MM.1S (cell line): ENCODE measurements around the gene PRG3.

ENCODE experiments used
- DNase-seq: peaks from one replicate; pipeline ENCODE4 v3.0.0-alpha.2; 2015
- H2AFZ ChIP-seq: fragments of 300-600 bp; sonication (generic); 2 replicates; pipeline ENCODE4 v1.6.0; 2016; ENCODE audit warnings: antibody characterized with exemption, low read length
- H3F3A ChIP-seq: fragments of 300-600 bp; sonication (generic); 2 replicates; pipeline ENCODE4 v1.6.1; 2016; ENCODE audit warnings: mild to moderate bottlenecking, antibody characterized with exemption, low read length, moderate library complexity, mixed read lengths; ENCODE audit not compliant: insufficient read depth
- H3K27ac ChIP-seq: fragments of 300-600 bp; sonication (generic); 2 replicates; pipeline ENCODE4 v1.5.1; 2016; ENCODE audit warnings: mild to moderate bottlenecking, low read length
- H3K27me3 ChIP-seq: fragments of 300-600 bp; sonication (generic); replicated peaks from 2 replicates; pipeline ENCODE4 v1.6.0; 2016; ENCODE audit warnings: low read length; ENCODE audit not compliant: insufficient read depth
- H3K36me3 ChIP-seq: fragments of 300-600 bp; sonication (generic); replicated peaks from 2 replicates; pipeline ENCODE4 v1.6.1; 2016; ENCODE audit warnings: mild to moderate bottlenecking, low read length, mixed read lengths; ENCODE audit not compliant: insufficient read depth
- H3K4me1 ChIP-seq: fragments of 300-600 bp; sonication (generic); 2 replicates; pipeline ENCODE4 v1.6.1; 2016; ENCODE audit warnings: low read length, mixed read lengths
- H3K4me2 ChIP-seq: fragments of 300-600 bp; sonication (generic); 2 replicates; pipeline ENCODE4 v1.6.0; 2016; ENCODE audit warnings: low read depth, low read length
- H3K4me3 ChIP-seq: fragments of 300-600 bp; sonication (generic); 2 replicates; pipeline ENCODE4 v1.5.1; 2016; ENCODE audit warnings: low read length, mixed read lengths
- H3K79me2 ChIP-seq: fragments of 300-600 bp; sonication (generic); 2 replicates; pipeline ENCODE4 v1.6.1; 2016; ENCODE audit warnings: mixed run types, low read length, mixed read lengths
- H3K9ac ChIP-seq: fragments of 300-600 bp; sonication (generic); 2 replicates; pipeline ENCODE4 v1.6.1; 2016; ENCODE audit warnings: low read length, mixed read lengths
- H3K9me2 ChIP-seq: fragments of 300-600 bp; sonication (generic); replicated peaks from 2 replicates; pipeline ENCODE4 v1.6.1; 2016; ENCODE audit warnings: mild to moderate bottlenecking, low read length, mixed read lengths; ENCODE audit not compliant: insufficient read depth
- H3K9me3 ChIP-seq: fragments of 300-600 bp; sonication (generic); replicated peaks from 2 replicates; pipeline ENCODE4 v1.6.1; 2016; ENCODE audit warnings: mild to moderate bottlenecking, low read length, mixed read lengths; ENCODE audit not compliant: insufficient read depth
- H4K20me1 ChIP-seq: fragments of 300-600 bp; sonication (generic); 2 replicates; pipeline ENCODE4 v1.6.1; 2016; ENCODE audit warnings: mild to moderate bottlenecking, low read length, moderate library complexity, mixed read lengths; ENCODE audit not compliant: insufficient read depth
- CTCF ChIP-seq: fragments of 300-600 bp; sonication (generic); IDR thresholded peaks from 2 replicates; pipeline ENCODE4 v1.5.1; 2016; ENCODE audit warnings: antibody characterized with exemption, low read length, mixed read lengths
- EZH2 ChIP-seq: fragments of 300-600 bp; sonication (generic); optimal IDR thresholded peaks from 2 replicates; pipeline ENCODE3; 2017; ENCODE audit warnings: low read depth, mild to moderate bottlenecking, antibody characterized with exemption, low read length, mixed read lengths
- EZH2phosphoT487 ChIP-seq: fragments of 300-600 bp; sonication (generic); IDR thresholded peaks from 2 replicates; pipeline ENCODE4 v1.6.1; 2018; ENCODE audit warnings: antibody characterized with exemption, low read length

PRG3 gene

GRCh38 chr11:57360991-57361390 lies 20.0 kb downstream of the PRG3 start:
- no peak for DNase-seq
- Histone ChIP-seq H3K36me3 (no peaks in the 10 kb centered on the region), H4K20me1 (no peaks in the 10 kb centered on the region), H3K27ac (no peak overlapping the region), H3K9ac (no peak overlapping the region), H3K4me3 (no peak overlapping the region), H3K79me2 (no peaks in the 10 kb centered on the region), H3F3A (no peaks in the 10 kb centered on the region), H3K9me2 (no peaks in the 10 kb centered on the region), H3K4me1 (no peaks in the 10 kb centered on the region), H3K27me3 (no peaks in the 10 kb centered on the region), H3K9me3 (no peaks in the 10 kb centered on the region), H3K4me2 (no peak overlapping the region), H2AFZ (no peak overlapping the region)
- TF ChIP-seq EZH2 (no peak), CTCF (no peak), EZH2phosphoT487 (no peak)

GRCh38 chr11:57359896-57360690 lies 20.9 kb downstream of the PRG3 start:
- Histone ChIP-seq H3K36me3 (no peaks in the 10 kb centered on the region), H3K79me2 (no peaks in the 10 kb centered on the region), H4K20me1 (no peaks in the 10 kb centered on the region), H3K27me3 (no peaks in the 10 kb centered on the region), H3K9ac (no peak overlapping the region), H3K9me2 (no peaks in the 10 kb centered on the region), H3F3A (no peaks in the 10 kb centered on the region), H3K4me1 (no peaks in the 10 kb centered on the region), H3K4me2 (no peak overlapping the region), H3K4me3 (no peak overlapping the region), H3K9me3 (no peaks in the 10 kb centered on the region), H3K27ac (no peak overlapping the region), H2AFZ (no peak overlapping the region)
- TF ChIP-seq EZH2 = no peak
- TF ChIP-seq EZH2phosphoT487 = no peak
- no peak for TF ChIP-seq CTCF
- DNase-seq = no peak

GRCh38 chr11:57359396-57359795 lies 21.6 kb downstream of the PRG3 start:
- Histone ChIP-seq H3K4me3 (no peak overlapping the region), H3K27ac (no peak overlapping the region), H2AFZ (no peak overlapping the region), H3K27me3 (no peaks in the 10 kb centered on the region), H4K20me1 (no peaks in the 10 kb centered on the region), H3K36me3 (no peaks in the 10 kb centered on the region), H3K9me3 (no peaks in the 10 kb centered on the region), H3K9me2 (no peaks in the 10 kb centered on the region), H3F3A (no peaks in the 10 kb centered on the region), H3K9ac (no peak overlapping the region), H3K4me2 (no peak overlapping the region), H3K4me1 (no peaks in the 10 kb centered on the region), H3K79me2 (no peaks in the 10 kb centered on the region)
- no peak for TF ChIP-seq EZH2
- no peak for TF ChIP-seq CTCF
- no peak for TF ChIP-seq EZH2phosphoT487
- DNase-seq = no peak
